Measurements from ENCODE around the gene TMEM132C. TPM values are rescaled to one million over a fixed set of nuclear protein-coding genes. Genes with fewer than 3 reads are reported as not detected.

The TMEM132C gene
- total and polyA plus RNA-seq, 2 of the 8 experiments (the other 6 are each of a cell fraction or from before 2014, with no cell fraction given), result 0.23 to 0.76 TPM

DNA sequence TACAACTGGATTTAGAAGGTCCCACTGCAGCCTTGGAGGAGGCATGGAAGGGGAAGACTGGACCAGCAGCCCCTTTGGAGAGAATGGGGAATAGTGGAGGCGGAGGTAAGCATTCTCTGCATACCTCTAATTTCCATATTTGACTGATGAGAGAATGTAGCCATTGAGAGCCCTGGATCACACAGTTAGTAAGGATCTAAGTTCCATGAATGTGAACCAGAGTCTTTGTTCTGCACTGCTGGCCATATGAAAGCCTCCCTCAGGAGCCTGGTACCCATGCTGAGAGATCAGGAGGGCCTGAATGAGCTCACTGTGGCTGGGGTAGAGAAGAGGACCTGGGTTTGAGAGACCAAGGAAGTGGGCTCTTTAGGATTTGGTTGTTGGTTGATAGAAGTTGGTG, 192.1 kb downstream of the TMEM132C start (continued):
- no peak for TF ChIP-seq CHD7 (IDR thresholded peaks at IDR 0.05; ENCODE audit: insufficient replicate concordance, low read length)
- no peak for TF ChIP-seq TCF12 (IDR thresholded peaks at IDR 0.05; ENCODE audit: low read depth, low read length)
- TF ChIP-seq CTBP2 (IDR thresholded peaks at IDR 0.05; ENCODE audit: borderline replicate concordance, insufficient read depth, insufficient read length, low read length), result no peak
- TF ChIP-seq JUN (IDR thresholded peaks at IDR 0.05; ENCODE audit: low read depth, low read length), result no peak
- TF ChIP-seq FOSL1 (IDR thresholded peaks at IDR 0.05; ENCODE audit: insufficient read depth, low read depth, low read length), result no peak
- TF ChIP-seq, protein P1, sequence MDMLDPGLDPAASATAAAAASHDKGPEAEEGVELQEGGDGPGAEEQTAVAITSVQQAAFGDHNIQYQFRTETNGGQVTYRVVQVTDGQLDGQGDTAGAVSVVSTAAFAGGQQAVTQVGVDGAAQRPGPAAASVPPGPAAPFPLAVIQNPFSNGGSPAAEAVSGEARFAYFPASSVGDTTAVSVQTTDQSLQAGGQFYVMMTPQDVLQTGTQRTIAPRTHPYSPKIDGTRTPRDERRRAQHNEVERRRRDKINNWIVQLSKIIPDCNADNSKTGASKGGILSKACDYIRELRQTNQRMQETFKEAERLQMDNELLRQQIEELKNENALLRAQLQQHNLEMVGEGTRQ (IDR thresholded peaks at IDR 0.05; ENCODE audit: low read length), result no peak
- TF ChIP-seq POLR2AphosphoS5 (IDR thresholded peaks at IDR 0.05; ENCODE audit: low read depth, low read length), result no peak
- no peak for TF ChIP-seq RXRA (IDR thresholded peaks at IDR 0.05; ENCODE audit: insufficient read depth, low read depth, low read length)
- no peak for TF ChIP-seq CHD1 (IDR thresholded peaks at IDR 0.05; ENCODE audit: low read depth, low read length)
- TF ChIP-seq GTF2F1 (IDR thresholded peaks at IDR 0.05; ENCODE audit: borderline replicate concordance, low read depth, low read length), result no peak
- no peak for TF ChIP-seq NRF1 (IDR thresholded peaks at IDR 0.05; ENCODE audit: low read depth, low read length)
